ENCODE data around the gene CA5A.
A peak's percentile ranks its signal among the peaks of the same experiment; 100 is the strongest.
"Not testable (repeated sequence)": the region's sequence is repeated elsewhere in the genome, so short reads cannot be mapped to it uniquely, and the experiment has no call there.

The CA5A gene

GRCh38 chr16:87936375-87937230, at the start of gene CA5A:
CA5A (minus strand) TSS chr16:87936529; CDS start chr16:87936450, 79 bp downstream.
- no peak for DNase-seq

GRCh38 chr16:87985493-87985892, 49.2 kb upstream of the CA5A start:
- not testable (repeated sequence) for DNase-seq

GRCh38 chr16:87984632-87985267, 48.4 kb upstream of the CA5A start:
- no peak for DNase-seq

GRCh38 chr16:87984180-87984579, 47.9 kb upstream of the CA5A start:
- DNase-seq: not testable (repeated sequence)

GRCh38 chr16:87983737-87984097, 47.4 kb upstream of the CA5A start:
- DNase-seq: not testable (repeated sequence)

GRCh38 chr16:87983072-87983736, 46.9 kb upstream of the CA5A start:
- DNase-seq: peak in 1 of 2 experiments; percentile 1

- no peak for DNase-seq
Observed at GRCh38 chr16:87982581-87983041, 46.3 kb upstream of the CA5A start.

- not testable (repeated sequence) for DNase-seq
Observed at GRCh38 chr16:87981376-87981775, 45.0 kb upstream of the CA5A start.

GRCh38 chr16:87979911-87980630, 43.7 kb upstream of the CA5A start:
- DNase-seq: not testable (repeated sequence)

- no peak for DNase-seq
Observed at GRCh38 chr16:87979352-87979751, 43.0 kb upstream of the CA5A start.

GRCh38 chr16:87978127-87978526, 41.8 kb upstream of the CA5A start:
- no peak for DNase-seq

- DNase-seq: no peak
Observed at GRCh38 chr16:87976665-87977064, 40.3 kb upstream of the CA5A start.

GRCh38 chr16:87974178-87974577, 37.8 kb upstream of the CA5A start:
- no peak for DNase-seq

- no peak for DNase-seq
Observed at GRCh38 chr16:87973717-87974116, 37.4 kb upstream of the CA5A start.

GRCh38 chr16:87971933-87972332, 35.6 kb upstream of the CA5A start:
- no peak for DNase-seq

- no peak for DNase-seq
Observed at GRCh38 chr16:87970186-87970585, 33.9 kb upstream of the CA5A start.

GRCh38 chr16:87968541-87968940, 32.2 kb upstream of the CA5A start:
- DNase-seq: no peak

GRCh38 chr16:87966685-87967185, 30.4 kb upstream of the CA5A start:
- DNase-seq: no peak

GRCh38 chr16:87966064-87966645, 29.8 kb upstream of the CA5A start:
- no peak for DNase-seq

- DNase-seq: no peak
Observed at GRCh38 chr16:87965417-87965816, 29.1 kb upstream of the CA5A start.

- no peak for DNase-seq
Observed at GRCh38 chr16:87964049-87964659, 27.8 kb upstream of the CA5A start.

- DNase-seq: no peak
Observed at GRCh38 chr16:87963400-87963799, 27.1 kb upstream of the CA5A start.
